Activated CD4-positive, alpha-beta T cell treated with anti-CD3 and anti-CD28 coated beads, Interleukin-2, amount 50 U/mL, for 24 hours (primary cell): Measurements from ENCODE around the gene APOBEC3G.

Experiments
- DNase-seq, 2 donors: peaks; one replicate each; pipeline ENCODE4 v3.0.0-alpha.2; 2020; ENCODE audit warnings: low read depth in 1 of 2, low spot score in 1 of 2

The APOBEC3G gene

DNA sequence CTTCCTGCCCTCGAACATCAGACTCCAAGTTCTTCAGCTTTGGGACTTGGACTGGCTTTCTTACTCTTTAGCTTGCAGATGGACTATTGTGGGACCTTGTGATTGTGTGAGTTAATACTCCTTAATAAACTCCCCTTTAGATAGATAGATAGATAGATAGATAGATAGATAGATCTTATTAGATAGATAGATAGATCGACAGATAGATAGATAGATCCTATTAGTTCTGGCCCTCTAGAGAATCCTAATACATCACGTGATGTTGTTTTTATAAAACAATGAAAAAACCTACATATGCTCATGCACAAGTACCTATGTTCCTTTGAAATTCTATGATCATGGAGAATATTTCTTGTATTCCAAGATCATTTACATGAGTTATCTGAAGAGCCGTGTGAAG, 43.9 kb downstream of the APOBEC3G start:
- DNase-seq: no peak

DNA sequence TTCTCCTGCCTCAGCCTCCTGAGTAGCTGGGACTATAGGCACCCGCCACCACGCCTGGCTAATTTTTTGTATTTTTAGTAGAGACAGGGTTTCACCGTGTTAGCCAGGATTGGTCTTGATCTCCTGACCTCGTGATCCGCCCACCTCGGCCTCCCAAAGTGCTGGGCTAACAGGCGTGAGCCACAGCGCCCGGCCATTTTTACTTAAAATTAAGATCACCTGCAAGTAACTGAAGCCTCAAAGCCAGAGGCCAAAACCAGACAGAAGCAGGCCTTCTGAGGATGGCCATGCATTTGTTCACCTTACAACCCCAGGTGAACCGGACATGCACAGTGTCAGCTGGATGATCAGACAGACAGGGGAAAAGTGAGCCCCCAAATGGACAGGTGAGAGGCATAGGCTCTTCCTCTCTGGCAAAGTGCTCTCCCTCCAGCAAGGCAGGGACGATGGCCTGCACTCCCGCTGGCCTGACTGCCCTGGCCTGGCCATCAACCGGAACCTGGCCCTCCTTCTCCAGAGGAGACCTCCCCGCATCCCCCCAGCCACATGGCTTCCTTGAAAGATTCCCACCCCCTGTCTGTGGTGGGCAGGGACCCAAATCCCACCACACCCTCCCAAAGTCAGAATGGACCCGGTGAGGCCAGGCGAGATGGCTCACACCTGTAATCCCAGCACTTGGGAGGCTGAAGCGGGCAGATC, 45.8 kb downstream of the APOBEC3G start:
- no peak for DNase-seq

DNA sequence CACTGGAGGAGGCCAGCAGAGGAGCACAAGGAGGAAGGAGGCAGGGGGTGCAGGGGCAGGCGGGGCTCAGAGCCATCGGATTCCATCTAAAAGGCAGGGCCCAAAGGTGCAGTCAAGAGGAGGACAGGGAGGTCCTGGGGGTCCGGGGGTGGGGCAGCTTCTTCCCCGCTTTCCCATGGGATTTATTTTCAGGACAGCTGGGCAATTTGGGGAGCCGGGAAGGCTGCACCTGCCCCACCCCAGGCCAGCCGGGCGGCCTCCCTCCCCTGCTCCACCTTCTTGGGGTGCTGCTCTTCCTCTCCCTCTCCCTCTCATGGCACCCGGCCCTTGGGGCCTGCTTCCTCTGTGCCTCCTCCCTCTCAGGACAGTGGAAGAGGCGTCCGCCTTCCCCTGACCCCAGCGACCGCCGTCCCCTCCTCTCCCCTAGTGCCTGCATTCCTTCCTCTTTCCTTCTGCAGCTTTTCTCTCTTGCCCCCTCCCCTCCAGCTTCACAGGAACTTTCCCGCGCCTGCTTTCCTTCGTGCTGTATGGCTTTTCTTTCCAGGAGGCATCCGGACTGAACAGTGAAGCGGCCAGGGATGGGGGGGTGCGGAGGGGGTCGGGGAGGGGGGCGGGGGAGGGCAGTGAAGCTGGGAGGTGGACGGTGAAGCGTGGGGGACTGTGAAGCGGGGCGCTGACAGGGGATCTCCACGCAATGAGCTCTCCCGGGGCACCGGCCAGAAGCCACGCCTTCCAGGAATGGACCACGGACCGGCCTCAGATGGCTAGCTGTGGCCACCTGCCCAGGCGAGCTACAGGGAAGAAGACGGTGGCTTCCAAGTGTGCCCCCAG, 46.9 kb downstream of the APOBEC3G start:
- no peak for DNase-seq

DNA sequence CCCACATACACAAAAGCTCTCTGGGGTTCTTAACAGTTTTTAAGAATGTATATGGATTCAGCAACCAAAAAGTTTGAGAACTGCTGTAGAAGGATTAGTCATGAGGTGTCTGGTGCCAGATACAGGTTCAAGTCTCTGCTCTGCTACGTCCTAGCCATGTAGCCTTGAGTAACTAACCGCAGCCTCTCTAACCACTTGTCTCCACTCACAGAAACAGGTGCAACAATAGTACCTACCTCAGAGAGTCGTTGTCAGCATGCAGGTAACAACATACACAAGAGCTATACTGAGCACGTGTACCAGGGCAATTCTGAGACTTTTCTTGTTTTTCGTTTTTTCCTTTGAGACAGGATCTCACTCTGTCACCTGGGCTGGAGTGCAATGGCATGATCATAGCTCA, 48.5 kb downstream of the APOBEC3G start:
- DNase-seq: no peak

DNA sequence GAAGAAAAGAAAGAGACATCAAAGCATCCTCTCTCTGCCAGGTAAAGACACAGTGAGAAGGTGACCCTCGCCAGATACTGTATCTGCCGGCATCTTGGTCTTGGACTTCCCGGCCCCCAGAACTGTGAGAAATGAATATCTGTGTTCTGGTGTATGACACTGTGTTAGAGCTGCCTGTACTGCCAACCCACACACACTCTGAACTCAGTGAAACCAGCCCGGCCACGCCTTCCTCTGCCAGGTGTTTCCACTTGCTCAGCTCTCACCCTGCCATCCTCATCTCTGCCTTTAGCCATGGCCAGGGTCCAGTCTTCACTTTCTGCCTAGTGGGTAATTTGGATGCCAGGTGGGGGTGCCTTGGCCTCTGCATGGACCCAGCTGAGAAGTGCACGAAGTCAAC, 51.4 kb downstream of the APOBEC3G start:
- DNase-seq: no peak

DNA sequence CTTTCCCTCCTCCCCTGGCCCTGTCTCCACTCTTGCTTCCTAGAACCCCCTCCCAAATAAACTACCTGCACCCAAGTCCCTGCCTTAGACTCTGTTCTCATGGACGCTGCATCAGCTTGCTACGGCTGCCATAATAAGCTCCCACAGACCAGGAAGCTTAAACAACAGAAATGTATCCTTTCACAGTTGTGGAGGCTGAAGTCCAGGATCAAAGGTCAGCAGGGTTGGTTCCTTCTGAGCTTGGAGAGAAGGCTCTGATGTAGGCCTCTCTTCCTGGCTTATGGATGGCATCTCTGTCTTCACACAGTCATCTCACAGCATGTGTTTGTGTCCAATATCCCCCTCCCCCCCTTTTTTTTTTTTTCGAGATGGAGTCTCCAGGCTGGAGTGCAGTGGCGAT, 52.0 kb downstream of the APOBEC3G start:
- no peak for DNase-seq

DNA sequence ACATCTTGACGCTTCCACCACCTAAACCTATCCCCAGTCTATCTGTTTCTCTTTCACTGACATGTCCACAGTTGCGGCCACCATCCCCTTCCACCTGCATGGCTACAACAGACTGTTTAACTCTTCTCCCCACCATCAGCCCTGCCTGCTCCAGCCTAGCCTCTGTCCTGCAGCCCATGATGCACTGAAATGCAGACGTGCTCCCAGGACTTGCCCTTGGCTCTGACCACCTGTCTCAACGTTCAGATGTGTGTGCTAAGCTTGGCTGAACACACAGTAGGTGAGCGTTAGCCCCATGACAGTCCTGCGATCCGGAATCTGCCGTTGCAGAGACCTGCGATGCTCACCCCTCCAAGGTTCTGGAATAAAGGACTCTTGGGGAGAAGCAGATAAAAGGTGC, 52.7 kb downstream of the APOBEC3G start:
- no peak for DNase-seq

DNA sequence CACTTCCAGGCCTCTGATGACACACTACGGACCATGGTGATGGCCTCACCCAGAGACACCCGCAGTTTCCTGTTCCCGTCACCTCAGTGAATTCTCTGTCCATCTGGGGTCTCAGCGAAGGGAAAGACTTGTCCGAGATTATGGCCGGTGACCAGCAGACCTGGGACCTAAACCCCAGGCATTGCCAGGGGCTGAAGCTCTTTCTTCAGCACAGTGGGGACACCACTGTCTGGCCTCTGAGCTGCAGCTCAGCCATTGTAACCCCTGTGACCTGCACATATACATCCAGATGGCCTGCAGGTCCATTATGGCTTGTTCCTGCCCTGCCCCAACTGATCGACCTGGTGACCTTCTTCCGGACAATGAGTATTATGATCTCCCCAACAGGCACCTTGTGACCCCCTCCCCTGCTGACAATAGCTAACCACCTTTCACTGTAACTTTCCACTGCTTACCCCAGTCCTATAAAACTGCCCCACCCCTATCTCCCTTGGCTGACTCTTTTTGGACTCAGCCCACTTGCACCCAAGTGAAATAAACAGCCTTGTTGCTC, 53.2 kb downstream of the APOBEC3G start:
- no peak for DNase-seq

DNA sequence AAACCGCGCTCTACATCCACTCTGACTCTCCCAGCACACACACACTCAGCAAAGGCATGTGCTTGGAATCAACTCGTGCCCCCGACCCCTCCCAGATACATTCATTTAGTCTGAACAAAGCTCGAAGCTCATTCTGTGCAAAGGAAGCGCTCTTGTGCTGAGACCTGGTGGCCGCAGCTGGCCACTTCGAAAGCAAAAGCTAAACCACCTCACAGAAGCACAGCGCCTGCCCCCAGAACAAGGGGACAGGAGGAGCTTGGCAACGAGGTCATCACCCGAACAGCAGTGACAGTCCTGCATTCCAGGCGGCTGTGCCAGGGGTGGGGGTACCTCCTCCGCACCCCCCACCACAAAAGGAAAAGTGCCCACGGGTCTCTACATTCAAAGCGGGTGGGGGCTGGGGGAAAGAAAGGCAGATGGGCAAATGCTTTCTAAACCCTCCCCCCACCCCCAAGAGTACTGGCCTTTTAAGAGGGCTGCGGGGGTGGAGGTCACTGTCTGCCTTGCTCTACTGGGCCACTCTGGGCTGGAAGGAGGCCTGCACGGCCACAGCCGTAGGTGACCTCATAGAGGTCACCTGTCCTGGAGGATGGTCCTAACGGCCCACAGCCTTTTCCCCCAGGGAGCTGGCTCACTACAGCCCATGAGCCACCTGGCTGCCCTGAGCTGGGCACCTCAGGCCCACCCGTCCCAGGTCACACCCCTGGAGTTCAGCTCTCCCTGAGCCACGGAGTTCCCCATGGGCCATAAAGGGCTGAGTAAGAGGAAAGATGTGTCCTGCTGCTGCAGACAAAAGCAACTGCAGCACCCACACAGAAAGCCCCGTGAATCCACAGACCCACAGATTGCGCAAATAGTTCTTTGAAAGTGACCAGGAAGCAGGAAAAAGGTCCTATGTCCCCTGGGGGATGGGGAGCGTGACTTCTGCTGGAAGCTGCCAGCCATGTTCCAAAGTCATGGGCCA, 54.1 kb downstream of the APOBEC3G start:
- no peak for DNase-seq

DNA sequence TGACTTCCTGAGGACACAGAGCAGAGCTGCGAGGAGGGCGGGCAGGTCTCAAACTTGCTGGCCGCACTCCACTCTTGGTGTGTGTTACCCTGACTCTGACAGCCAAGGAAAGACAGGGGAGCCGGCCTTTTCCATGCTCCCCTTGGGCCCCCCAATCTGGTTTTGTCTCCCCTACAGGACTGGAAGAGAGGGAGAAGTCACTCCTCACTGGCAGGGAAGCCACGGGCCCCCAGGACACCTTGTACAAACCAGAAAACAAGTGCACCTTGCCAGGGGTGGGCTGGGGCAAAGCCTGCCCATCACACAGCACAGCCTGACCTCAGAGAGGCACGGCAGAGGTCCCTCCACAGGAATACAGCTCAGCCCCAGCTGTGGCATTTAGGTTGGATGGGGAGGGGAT, 55.2 kb downstream of the APOBEC3G start:
- DNase-seq: no peak

DNA sequence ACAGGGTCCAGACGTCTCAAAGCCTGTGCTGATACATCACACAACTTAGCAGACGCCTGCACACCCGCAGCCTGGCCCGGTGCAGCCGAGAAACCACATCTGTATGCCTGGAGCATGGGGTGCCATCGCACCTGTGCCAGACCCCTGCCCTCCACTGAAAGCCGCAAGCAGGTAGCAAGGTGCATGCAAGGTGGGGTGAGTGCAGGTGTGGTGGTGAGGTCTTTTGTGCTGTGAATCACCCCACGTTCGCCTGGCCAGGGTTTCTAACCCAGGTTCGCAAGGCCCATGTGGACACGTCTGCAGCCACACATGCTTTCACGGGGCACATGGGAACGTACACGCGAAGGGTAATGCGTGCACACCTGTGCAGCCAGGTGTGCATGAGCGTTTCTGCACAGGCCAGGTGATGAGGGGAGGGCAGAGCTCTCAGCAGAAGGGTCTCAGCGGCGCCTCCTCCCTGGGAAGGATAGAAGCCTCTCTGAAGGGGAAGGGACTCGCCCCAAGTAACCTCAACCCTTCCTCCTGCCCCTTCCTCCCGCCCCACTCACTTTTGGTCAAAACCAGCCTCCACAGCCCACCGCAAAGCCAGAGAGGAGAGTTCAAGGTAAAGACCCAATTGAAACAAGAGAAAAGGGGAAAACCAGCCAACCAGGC, 55.9 kb downstream of the APOBEC3G start:
- no peak for DNase-seq

DNA sequence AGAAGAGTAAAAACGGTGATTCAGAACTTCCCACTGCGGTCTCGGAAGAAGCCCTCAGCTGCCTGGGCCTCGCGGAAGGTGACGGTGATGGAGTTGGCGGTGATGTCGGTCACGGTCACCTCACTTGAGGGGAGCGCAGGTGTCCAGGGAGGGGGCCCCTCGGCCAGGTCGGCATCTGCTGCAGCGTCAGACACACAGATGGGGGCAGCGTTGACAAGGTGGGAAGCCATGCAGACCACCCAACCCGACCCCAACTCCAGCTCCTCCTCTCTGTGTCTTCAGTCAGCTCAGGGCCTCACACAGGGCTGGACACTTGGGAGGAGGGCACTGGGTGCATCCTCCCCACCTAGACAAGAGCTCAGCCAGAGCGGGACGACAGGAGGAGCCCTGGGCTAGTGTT, 56.8 kb downstream of the APOBEC3G start:
- DNase-seq: no peak

DNA sequence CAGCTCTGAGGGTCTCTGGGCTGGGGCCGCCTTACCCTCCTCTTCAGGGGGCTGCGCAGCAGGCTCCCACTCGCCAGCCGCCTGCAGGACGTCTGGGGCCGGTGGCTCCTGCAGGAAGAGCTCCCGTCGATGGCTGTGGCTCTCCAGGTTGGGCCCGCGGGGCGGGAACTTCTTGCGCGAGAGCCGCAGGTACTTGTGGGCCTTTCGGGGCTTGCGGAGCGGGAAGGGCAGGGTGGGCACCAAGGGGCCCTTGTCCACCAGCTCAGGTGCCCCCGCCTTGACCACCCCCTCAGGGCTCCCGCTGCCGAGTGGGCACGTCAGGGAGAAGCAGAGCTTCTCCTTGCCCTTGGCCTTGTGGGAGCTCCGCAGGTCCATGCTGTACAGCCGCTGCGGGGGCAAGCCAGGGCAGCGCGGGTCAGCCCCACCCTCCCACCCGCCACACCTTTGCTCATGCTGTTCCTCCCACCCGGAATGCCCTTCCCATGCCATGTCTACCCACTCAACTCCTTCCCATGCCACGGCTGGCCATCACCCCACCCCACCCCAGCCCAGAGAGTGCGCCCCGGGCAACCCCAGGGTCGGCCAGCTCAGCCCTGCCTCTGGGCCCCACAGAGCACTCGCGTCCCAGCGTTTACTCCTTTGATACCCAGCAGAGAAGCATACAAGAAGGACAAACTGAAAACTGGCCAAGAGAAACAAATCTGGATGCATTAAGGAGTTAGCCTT, 57.5 kb downstream of the APOBEC3G start:
- no peak for DNase-seq

DNA sequence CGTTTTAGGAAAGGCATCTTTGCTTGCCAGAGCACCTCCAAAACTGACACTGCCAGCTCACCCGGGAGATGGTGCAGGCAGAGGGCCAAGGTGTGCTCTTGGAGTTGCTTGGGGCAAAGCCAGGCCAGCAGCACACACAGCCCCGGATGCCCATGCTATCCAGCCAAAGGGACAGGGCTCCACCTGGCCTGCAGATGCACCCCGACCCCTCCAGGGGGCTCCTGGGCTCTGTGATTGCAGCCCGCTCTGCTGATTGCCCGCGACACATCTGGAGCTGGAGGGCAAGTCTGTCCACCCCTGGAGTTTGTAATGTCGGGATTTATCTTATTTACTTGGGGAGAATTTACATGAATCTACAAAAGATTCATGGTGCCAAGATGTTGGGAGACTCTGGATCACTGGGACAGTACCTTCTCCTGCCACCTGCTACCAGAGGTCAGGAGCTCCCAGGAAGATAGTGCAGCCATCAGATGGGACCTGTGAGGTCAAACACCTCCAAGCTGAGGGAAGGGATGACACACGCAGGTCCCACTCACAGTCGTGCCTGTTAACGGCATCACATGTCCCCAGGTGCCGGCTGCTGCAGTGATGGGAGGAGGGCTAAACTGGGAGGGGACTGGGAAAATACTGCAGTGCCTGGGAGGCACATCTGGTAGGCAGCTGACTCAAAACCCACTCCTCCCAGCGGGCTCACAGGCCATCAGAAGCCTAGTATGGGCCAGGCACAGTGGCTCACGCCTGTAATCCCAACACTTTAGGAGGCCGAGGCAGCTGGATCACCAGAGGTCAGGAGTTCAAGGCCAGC, 58.2 kb downstream of the APOBEC3G start:
- no peak for DNase-seq

DNA sequence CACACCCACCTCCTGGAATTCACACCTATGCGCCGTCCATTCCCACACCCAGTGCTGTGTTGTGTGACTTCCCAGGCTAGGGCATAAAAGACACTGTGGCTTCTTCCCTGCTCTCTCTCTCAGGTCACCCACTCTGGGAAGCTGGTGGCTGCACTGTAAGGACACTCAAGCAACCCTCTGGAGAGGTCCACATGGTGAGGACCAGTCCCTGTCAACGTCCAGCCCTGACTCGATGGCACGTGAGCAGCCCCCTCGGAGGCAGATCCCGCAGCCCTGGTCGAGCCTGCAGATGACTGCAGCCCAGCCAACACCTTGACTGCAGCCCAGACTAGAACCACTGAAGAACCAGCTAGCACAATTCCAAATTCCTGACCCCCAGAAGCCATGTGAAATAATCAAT, 59.2 kb downstream of the APOBEC3G start:
- DNase-seq: no peak
